ENCODE measurements around the gene MRPL10.

The MRPL10 gene

GRCh38 chr17:47857551-47858455 is 26.5 kb upstream of the MRPL10 start:
- no peak for DNase-seq (ENCODE audit: low spot score)

GRCh38 chr17:47856830-47857229 is 25.5 kb upstream of the MRPL10 start:
- DNase-seq (ENCODE audit: low spot score), result no peak

GRCh38 chr17:47855737-47856136 is 24.4 kb upstream of the MRPL10 start:
- no peak for DNase-seq (ENCODE audit: low spot score)

GRCh38 chr17:47853616-47854015 is 22.3 kb upstream of the MRPL10 start:
- DNase-seq (ENCODE audit: low spot score), result no peak

- no peak for DNase-seq (ENCODE audit: low spot score)
These were observed 21.0 kb upstream of the MRPL10 start for GRCh38 chr17:47852113-47852949.

GRCh38 chr17:47851764-47852112 is 20.4 kb upstream of the MRPL10 start:
- DNase-seq (ENCODE audit: low spot score), result no peak

- DNase-seq (ENCODE audit: low spot score), result no peak
These were observed 19.6 kb upstream of the MRPL10 start, which contains the start of gene SP6 for GRCh38 chr17:47850692-47851573. TSS of gene SP6 (minus strand) at chr17:47851163. CDS start at chr17:47848429, 2,734 bp downstream.

GRCh38 chr17:47850373-47850691 is 19.0 kb upstream of the MRPL10 start:
- no peak for DNase-seq (ENCODE audit: low spot score)

GRCh38 chr17:47848198-47848513 is 16.8 kb upstream of the MRPL10 start:
- DNase-seq (ENCODE audit: low spot score), result no peak

- no peak for DNase-seq (ENCODE audit: low spot score)
These were observed 16.2 kb upstream of the MRPL10 start for GRCh38 chr17:47847341-47848197.

- no peak for DNase-seq (ENCODE audit: low spot score)
These were observed 15.5 kb upstream of the MRPL10 start for GRCh38 chr17:47846716-47847340.

- DNase-seq (ENCODE audit: low spot score), result no peak
These were observed 14.4 kb upstream of the MRPL10 start for GRCh38 chr17:47845716-47846075.

GRCh38 chr17:47844814-47845715 is 13.7 kb upstream of the MRPL10 start:
- DNase-seq (ENCODE audit: low spot score), result no peak

- no peak for DNase-seq (ENCODE audit: low spot score)
These were observed 12.9 kb upstream of the MRPL10 start for GRCh38 chr17:47844227-47844626.

GRCh38 chr17:47843391-47843730 is 12.0 kb upstream of the MRPL10 start:
- no peak for DNase-seq (ENCODE audit: low spot score)

GRCh38 chr17:47841488-47842291 is 10.3 kb upstream of the MRPL10 start:
- DNase-seq (ENCODE audit: low spot score), result no peak

GRCh38 chr17:47840742-47841487 is 9.6 kb upstream of the MRPL10 start, which contains the start of gene SCRN2:
TSS of gene SCRN2 (minus strand) at chr17:47841273. CDS start at chr17:47840843, 430 bp downstream.
- peak; percentile 81 for DNase-seq (ENCODE audit: low spot score)

GRCh38 chr17:47840001-47840741 is 8.8 kb upstream of the MRPL10 start:
- no peak for DNase-seq (ENCODE audit: low spot score)

Data from hematopoietic multipotent progenitor cell treated with erythropoietin and hydrocortisone succinate and interleukin-3 and kit ligand, for 17 days (in vitro differentiated cells).